ENCODE results near the gene XPO5. TPM values are rescaled to one million over a fixed set of nuclear protein-coding genes. Genes with fewer than 3 reads are reported as not detected.
A peak's percentile ranks its signal among the peaks of the same experiment; 100 is the strongest.

Gene XPO5
- total and polyA plus RNA-seq, 10 donors, result 7.1 to 33.1 (median 23.3) TPM

GRCh38 chr6:43510827-43511163, 65.0 kb downstream of the XPO5 start:
- TF ChIP-seq POLR2AphosphoS5 (IDR thresholded peaks at IDR 0.05) (no peak), CTCF (IDR thresholded peaks at IDR 0.05 in 8 of 11, conservative IDR thresholded peaks at IDR 0.05 in 3 of 11) (no peak), POLR2A (IDR thresholded peaks at IDR 0.05) (no peak)
- H3K27ac ChIP-seq, result peak overlapping the region in 6 of 8 donors; percentile 29 to 78 (median 66)
- H3K4me1 ChIP-seq, result peaks cover 32 to 95% (median 59%) of the 10 kb centered on the region in 6 donors
- 89 to 95% (median 90%) methylated on average over 6 to 10 of the region's 10 CpGs for WGBS, 5 donors
- peak; percentile 79 for DNase-seq
- H3K4me3 ChIP-seq, result peak overlapping the region in 6 of 8 donors; percentile 69 to 86 (median 82)
- H3K27me3 ChIP-seq (replicated peaks in 1 of 7), result peaks cover 3 to 31% (median 10%) of the 10 kb centered on the region in 7 donors
- H3K36me3 ChIP-seq, result peaks cover 5 to 54% (median 42%) of the 10 kb centered on the region in 6 donors
- H3K9me3 ChIP-seq, result no peaks in the 10 kb centered on the region
- intact Hi-C loops (cut with DNase I; ENCODE audit: low total_unique reads), result no loop called here

- Histone ChIP-seq H3K9me3 (no peaks in the 10 kb centered on the region), H3K27ac (peak within 1 kb of the TSS in 7 of 8 donors; percentile 29 to 78 (median 64)), H3K4me1 (peaks cover 28 to 95% (median 55%) of the 10 kb centered on the region in 6 donors), H3K4me3 (peak within 1 kb of the TSS; percentile 67 to 86 (median 80)), H3K36me3 (peaks cover 5 to 54% (median 42%) of the 10 kb centered on the region in 6 donors), H3K27me3 (replicated peaks in 1 of 7) (peaks cover 3 to 31% (median 10%) of the 10 kb centered on the region in 7 donors)
- peak; percentile 97 for DNase-seq
- WGBS, 5 donors, result 9 to 26% (median 11%) methylated on average over 28 to 96 of the region's 96 CpGs
- TF ChIP-seq POLR2A (IDR thresholded peaks at IDR 0.05), result no peak
- peak in 1 of 11 experiments; percentile 15 for TF ChIP-seq CTCF (IDR thresholded peaks at IDR 0.05 in 8 of 11, conservative IDR thresholded peaks at IDR 0.05 in 3 of 11)
- peak; percentile 89 to 91 (median 89) for TF ChIP-seq POLR2AphosphoS5 (IDR thresholded peaks at IDR 0.05)
- intact Hi-C loops (cut with DNase I; ENCODE audit: low total_unique reads), result loop anchor here (5.0 kb wide), 2 partner anchors 58 to 248 kb away; no protein-coding TSS in a partner anchor
Observed at GRCh38 chr6:43509984-43510826, 65.6 kb downstream of the XPO5 start, which contains the start of gene LRRC73. LRRC73 (minus strand) TSS chr6:43510346; CDS start chr6:43509785, 561 bp downstream.

- peaks cover 21 to 90% (median 47%) of the 10 kb centered on the region in 6 donors for H3K4me1 ChIP-seq
- DNase-seq, result no peak
- H3K9me3 ChIP-seq, result no peaks in the 10 kb centered on the region
- intact Hi-C loops (cut with DNase I; ENCODE audit: low total_unique reads), result loop anchor here (5.0 kb wide), 2 partner anchors 57 to 247 kb away; no protein-coding TSS in a partner anchor
- peak overlapping the region in 4 of 8 donors; percentile 64 to 78 (median 71) for H3K27ac ChIP-seq
- TF ChIP-seq POLR2AphosphoS5 (IDR thresholded peaks at IDR 0.05) (no peak), POLR2A (IDR thresholded peaks at IDR 0.05) (no peak), CTCF (IDR thresholded peaks at IDR 0.05 in 8 of 11, conservative IDR thresholded peaks at IDR 0.05 in 3 of 11) (no peak)
- peaks cover 3 to 31% (median 10%) of the 10 kb centered on the region in 7 donors for H3K27me3 ChIP-seq (replicated peaks in 1 of 7)
- WGBS, 5 donors, result 9 to 28% (median 12%) methylated on average over 22 to 69 of the region's 69 CpGs
- peak overlapping the region; percentile 67 to 86 (median 80) for H3K4me3 ChIP-seq
- peaks cover 5 to 54% (median 46%) of the 10 kb centered on the region in 6 donors for H3K36me3 ChIP-seq
Observed at GRCh38 chr6:43509142-43509983, 66.5 kb downstream of the XPO5 start.
